Neural cell (in vitro differentiated cells): Measurements from ENCODE around the gene EXOC2.

Experiments
- CTCF ChIP-seq: fragments of 450-650 bp; IDR thresholded peaks from 2 replicates; pipeline ENCODE4 v1.5.1; 2014; ENCODE audit warnings: antibody characterized with exemption, mild to moderate bottlenecking, moderate library complexity; ENCODE audit not compliant: poor library complexity, severe bottlenecking
- EZH2 ChIP-seq: fragments of 200-600, 300-800 bp; shearing (Covaris generic), sonication (generic); IDR thresholded peaks from 2 replicates; pipeline ENCODE4 v1.6.1; 2014; ENCODE audit warnings: antibody characterized with exemption, low read length, borderline replicate concordance, mild to moderate bottlenecking; ENCODE audit not compliant: insufficient read depth, poor library complexity, severe bottlenecking
- MXI1 ChIP-seq: fragments of 450-650 bp; conservative IDR thresholded peaks from 2 replicates; pipeline ENCODE4 v1.6.1; 2014; ENCODE audit warnings: antibody characterized with exemption, mild to moderate bottlenecking; ENCODE audit not compliant: poor library complexity, severe bottlenecking
- POLR2AphosphoS5 ChIP-seq: IDR thresholded peaks from 2 replicates; pipeline ENCODE4 v1.6.1; 2012
- RAD21 ChIP-seq: fragments of 450-650 bp; conservative IDR thresholded peaks from 2 replicates; pipeline ENCODE4 v1.6.1; 2014; ENCODE audit warnings: antibody characterized with exemption, mild to moderate bottlenecking, moderate library complexity
- REST ChIP-seq: IDR thresholded peaks from 2 replicates; pipeline ENCODE4 v1.6.1; 2012; ENCODE audit warnings: borderline replicate concordance

- TF ChIP-seq EZH2 (no peak), CTCF (no peak), REST (no peak), POLR2AphosphoS5 (no peak), MXI1 (no peak), RAD21 (no peak)
Observed at GRCh38 chr6:524803-525202, 168.1 kb downstream of the EXOC2 start.
